Measurements from ENCODE around the gene GLI2.

DNA sequence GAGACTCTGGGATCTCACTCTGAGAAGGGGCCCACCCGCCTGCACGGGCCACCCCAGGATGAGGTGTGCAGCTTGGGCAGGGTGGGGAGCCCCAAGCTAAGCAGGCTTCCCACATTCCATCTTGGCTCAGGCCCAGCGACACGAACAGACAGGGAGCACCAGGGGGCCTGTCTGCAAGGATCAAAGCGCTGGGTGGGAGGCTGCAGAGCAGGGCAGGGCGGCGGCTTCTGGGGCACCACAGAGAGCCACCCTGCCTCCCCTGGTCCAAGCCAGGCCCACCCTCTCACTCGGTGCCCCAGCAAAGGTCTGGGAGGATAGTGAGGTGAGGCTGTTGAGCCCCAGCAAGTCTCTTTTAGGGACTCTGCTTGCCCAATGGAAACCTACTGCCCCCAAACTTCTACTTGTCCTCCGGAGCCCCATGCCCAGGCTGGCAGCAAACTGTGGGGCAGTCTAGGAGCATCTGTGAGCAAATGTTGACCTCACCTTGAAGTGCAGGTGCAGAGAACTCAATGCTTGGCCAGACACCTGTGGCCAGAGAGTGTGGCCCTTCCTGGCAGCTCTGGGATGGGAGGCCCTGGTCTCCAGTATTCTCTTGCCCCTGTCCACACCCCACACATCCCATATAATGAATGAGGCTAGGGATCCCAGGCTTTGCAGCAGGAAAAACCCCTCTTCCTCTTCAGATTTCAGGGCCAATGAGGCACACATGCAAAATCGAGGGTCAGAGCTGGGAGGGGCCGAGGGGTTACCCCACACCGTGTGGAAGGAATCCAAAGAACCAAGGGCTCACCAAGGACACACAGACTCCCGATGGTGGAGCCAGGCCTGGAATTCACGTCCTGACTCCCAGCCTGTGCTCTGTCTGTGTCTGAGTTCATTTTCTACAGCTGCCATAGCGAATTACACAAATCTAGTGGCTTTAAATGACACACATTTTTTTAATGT, 18.8 kb upstream of the GLI2 start:
- TF ChIP-seq, protein P1, sequence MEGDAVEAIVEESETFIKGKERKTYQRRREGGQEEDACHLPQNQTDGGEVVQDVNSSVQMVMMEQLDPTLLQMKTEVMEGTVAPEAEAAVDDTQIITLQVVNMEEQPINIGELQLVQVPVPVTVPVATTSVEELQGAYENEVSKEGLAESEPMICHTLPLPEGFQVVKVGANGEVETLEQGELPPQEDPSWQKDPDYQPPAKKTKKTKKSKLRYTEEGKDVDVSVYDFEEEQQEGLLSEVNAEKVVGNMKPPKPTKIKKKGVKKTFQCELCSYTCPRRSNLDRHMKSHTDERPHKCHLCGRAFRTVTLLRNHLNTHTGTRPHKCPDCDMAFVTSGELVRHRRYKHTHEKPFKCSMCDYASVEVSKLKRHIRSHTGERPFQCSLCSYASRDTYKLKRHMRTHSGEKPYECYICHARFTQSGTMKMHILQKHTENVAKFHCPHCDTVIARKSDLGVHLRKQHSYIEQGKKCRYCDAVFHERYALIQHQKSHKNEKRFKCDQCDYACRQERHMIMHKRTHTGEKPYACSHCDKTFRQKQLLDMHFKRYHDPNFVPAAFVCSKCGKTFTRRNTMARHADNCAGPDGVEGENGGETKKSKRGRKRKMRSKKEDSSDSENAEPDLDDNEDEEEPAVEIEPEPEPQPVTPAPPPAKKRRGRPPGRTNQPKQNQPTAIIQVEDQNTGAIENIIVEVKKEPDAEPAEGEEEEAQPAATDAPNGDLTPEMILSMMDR (IDR thresholded peaks at IDR 0.05) = no peak
- TF ChIP-seq POLR2A (IDR thresholded peaks at IDR 0.05) = no peak
- no peak for TF ChIP-seq POLR2AphosphoS5 (IDR thresholded peaks at IDR 0.05; ENCODE audit: insufficient read depth in 1 of 2, low read depth in 1 of 2)

Data from vagina (tissue), 2 donors.